H1 (cell line): ENCODE results near the gene VIPR2. TPM values are rescaled to one million over a fixed set of nuclear protein-coding genes. Genes with fewer than 3 reads are reported as not detected.

Experiments
- CTCF ChIA-PET: fragments of 300-600 bp; sonication (Branson Sonifier 250); formaldehyde crosslinking; loops from one replicate; lab custom pipeline; 2021; ENCODE audit not compliant: partially characterized antibody; lab: Charles Lee
- POLR2A ChIA-PET: fragments of 300-600 bp; sonication (Branson Sonifier 250); formaldehyde crosslinking; loops from one replicate; lab custom pipeline; 2021; ENCODE audit warnings: inconsistent platforms; ENCODE audit not compliant: partially characterized antibody; lab: Charles Lee
- DNase-seq, 2 experiments: peaks; one replicate each; pipeline versions ENCODE4 v3.0.0 to v3.0.0-alpha.2; 2010 to 2022; ENCODE audit warnings: low spot score in 2 of 2, low read depth in 1 of 2, mixed read lengths in 1 of 2
- FAIRE-seq: peaks from 2 replicates; lab custom pipeline; 2011; peaks lifted over from hg19 to GRCh38; lab: Jason Lieb, UNC
- H2AFZ ChIP-seq: 2 replicates; pipeline ENCODE4 v1.8.1; 2012; ENCODE audit warnings: low read length, inconsistent platforms
- H2AK5ac ChIP-seq: 2 replicates; pipeline ENCODE4 v1.6.1; 2013; ENCODE audit warnings: low read depth, low read length
- H2BK120ac ChIP-seq: replicated peaks from 2 replicates; pipeline ENCODE3; 2013; ENCODE audit warnings: low read depth, low read length, inconsistent platforms
- H2BK12ac ChIP-seq: 2 replicates; pipeline ENCODE4 v1.6.1; 2013; ENCODE audit warnings: low read depth, low read length
- H2BK15ac ChIP-seq: 2 replicates; pipeline ENCODE4 v1.6.1; 2013; ENCODE audit warnings: low read length
- H2BK20ac ChIP-seq: 2 replicates; pipeline ENCODE4 v1.6.1; 2013; ENCODE audit warnings: low read length
- H2BK5ac ChIP-seq: 2 replicates; pipeline ENCODE4 v1.6.1; 2013; ENCODE audit warnings: low read depth, low read length
- H3K14ac ChIP-seq: 2 replicates; pipeline ENCODE4 v1.6.1; 2013; ENCODE audit warnings: inconsistent platforms; ENCODE audit not compliant: insufficient read length
- H3K18ac ChIP-seq: 2 replicates; pipeline ENCODE4 v1.6.1; 2013; ENCODE audit warnings: low read length; ENCODE audit errors: extremely low read depth
- H3K23ac ChIP-seq: 2 replicates; pipeline ENCODE4 v1.6.1; 2013; ENCODE audit warnings: inconsistent platforms; ENCODE audit not compliant: insufficient read length
- H3K23me2 ChIP-seq: 2 replicates; pipeline ENCODE4 v1.6.1; 2013; ENCODE audit warnings: low read depth, low read length
- H3K27ac ChIP-seq: 2 replicates; pipeline ENCODE4 v1.6.1; 2011; ENCODE audit warnings: low read depth, low read length, inconsistent platforms
- H3K27me3 ChIP-seq, 4 experiments: replicated peaks in 1 of 4; 1 replicate in 1 of 4; 2 replicates in 3 of 4; pipeline versions ENCODE4 v1.6.1 to v1.8.1; 2011 to 2013; ENCODE audit warnings: low read length in 3 of 4, mild to moderate bottlenecking in 3 of 4, inconsistent platforms in 2 of 4, mixed read lengths in 2 of 4, moderate library complexity in 1 of 4; ENCODE audit not compliant: control insufficient read depth in 3 of 4, insufficient read depth in 3 of 4; ENCODE audit errors: extremely low read depth in 1 of 4
- H3K36me3 ChIP-seq, 4 experiments: 2 replicates each; pipeline versions ENCODE4 v1.6.1 to v1.8.1; 2011 to 2013; ENCODE audit warnings: mild to moderate bottlenecking in 4 of 4, low read length in 3 of 4, moderate library complexity in 2 of 4, control low read depth in 1 of 4, inconsistent platforms in 1 of 4; ENCODE audit not compliant: insufficient read depth in 4 of 4, control insufficient read depth in 2 of 4
- H3K4ac ChIP-seq: replicated peaks from 2 replicates; pipeline ENCODE3; 2013; ENCODE audit warnings: low read length, low read depth, mixed read lengths, inconsistent platforms; ENCODE audit not compliant: insufficient read length
- H3K4me1 ChIP-seq, 4 experiments: replicated peaks in 1 of 4; 1 replicate in 1 of 4; 2 replicates in 3 of 4; pipeline versions ENCODE4 v1.6.1 to v1.8.1; 2011 to 2013; ENCODE audit warnings: low read length in 3 of 4, inconsistent platforms in 2 of 4, mixed read lengths in 1 of 4; ENCODE audit not compliant: insufficient read depth in 4 of 4, control insufficient read depth in 3 of 4
- H3K4me2 ChIP-seq, 2 experiments: 2 replicates each; pipeline versions ENCODE4 v1.6.1 to v1.8.1; 2011 to 2013; ENCODE audit warnings: low read depth in 2 of 2, low read length in 2 of 2, control low read depth in 1 of 2, inconsistent platforms in 1 of 2, mild to moderate bottlenecking in 1 of 2; ENCODE audit not compliant: insufficient read depth in 1 of 2
- H3K4me3 ChIP-seq, 4 experiments: fragments of 200-600, 300-600 bp in 1 of 4; sonication (generic), shearing (Covaris generic), sonication (Bioruptor Twin) in 1 of 4; 2 replicates each; pipeline versions ENCODE4 v1.5.1 to v1.8.1; 2011 to 2016; ENCODE audit warnings: low read length in 4 of 4, low read depth in 3 of 4, control low read depth in 2 of 4, inconsistent platforms in 2 of 4, mild to moderate bottlenecking in 2 of 4, mixed read lengths in 1 of 4, moderate library complexity in 1 of 4; ENCODE audit not compliant: insufficient read depth in 2 of 4; ENCODE audit errors: extremely low read depth in 1 of 4
- H3K56ac ChIP-seq: replicated peaks from 2 replicates; pipeline ENCODE3; 2013; ENCODE audit warnings: low read depth, mild to moderate bottlenecking, mixed read lengths, low read length, inconsistent platforms; ENCODE audit not compliant: insufficient read length
- H3K79me1 ChIP-seq: 2 replicates; pipeline ENCODE4 v1.6.1; 2013; ENCODE audit warnings: low read depth, low read length, control low read depth
- H3K79me2 ChIP-seq, 2 experiments: 2 replicates each; pipeline versions ENCODE4 v1.6.1 to v1.8.1; 2012 to 2013; ENCODE audit warnings: low read length in 2 of 2, mild to moderate bottlenecking in 2 of 2, inconsistent platforms in 1 of 2; ENCODE audit not compliant: insufficient read depth in 2 of 2, control insufficient read depth in 1 of 2
- H3K9ac ChIP-seq, 4 experiments: replicated peaks in 1 of 4; 1 replicate in 1 of 4; 2 replicates in 3 of 4; pipeline versions ENCODE4 v1.6.1 to v1.8.1; 2011 to 2013; ENCODE audit warnings: low read depth in 3 of 4, low read length in 3 of 4, control low read depth in 2 of 4, mild to moderate bottlenecking in 2 of 4, moderate library complexity in 2 of 4, inconsistent platforms in 1 of 4; ENCODE audit errors: extremely low read depth in 1 of 4
- H3K9me3 ChIP-seq, 2 experiments: 2 replicates each; pipeline versions ENCODE4 v1.6.1 to v1.8.1; 2012 to 2013; ENCODE audit warnings: mild to moderate bottlenecking in 2 of 2, moderate library complexity in 2 of 2, control low read depth in 1 of 2, inconsistent platforms in 1 of 2, low read depth in 1 of 2, low read length in 1 of 2, mixed read lengths in 1 of 2; ENCODE audit not compliant: insufficient read depth in 2 of 2
- H4K20me1 ChIP-seq, 2 experiments: replicated peaks in 1 of 2; 2 replicates each; pipeline versions ENCODE3 to v1.8.1; 2011 to 2013; ENCODE audit warnings: inconsistent platforms in 2 of 2, low read length in 2 of 2, mild to moderate bottlenecking in 1 of 2; ENCODE audit not compliant: insufficient read depth in 2 of 2, control insufficient read depth in 1 of 2
- H4K5ac ChIP-seq: 2 replicates; pipeline ENCODE4 v1.6.1; 2013; ENCODE audit warnings: low read length, low read depth, mixed read lengths, inconsistent platforms; ENCODE audit not compliant: insufficient read length
- H4K8ac ChIP-seq: 2 replicates; pipeline ENCODE4 v1.8.0; 2013; ENCODE audit warnings: mild to moderate bottlenecking, moderate library complexity, low read length, inconsistent platforms; ENCODE audit not compliant: insufficient read depth; ENCODE audit errors: extremely low read depth
- H4K91ac ChIP-seq: replicated peaks from 2 replicates; pipeline ENCODE3; 2013; ENCODE audit warnings: low read length, mixed read lengths, inconsistent platforms; ENCODE audit not compliant: insufficient read length
- RXRA ChIP-seq: IDR thresholded peaks from 2 replicates; pipeline ENCODE4 v1.6.1; 2011; ENCODE audit warnings: low read depth, mild to moderate bottlenecking, low read length, moderate library complexity; ENCODE audit not compliant: insufficient read depth
- SIX5 ChIP-seq: IDR thresholded peaks from 2 replicates; pipeline ENCODE4 v1.6.1; 2011; ENCODE audit warnings: mild to moderate bottlenecking, low read depth, low read length
- WGBS, 2 experiments: shearing (Covaris generic) in 1 of 2; methylation state at CpG; one replicate each; pipeline versions ENCODE4 v1.1.6 to v1.1.7; 2013 to 2015; ENCODE audit warnings: low lambda C conversion rate in 2 of 2, mixed read lengths in 2 of 2, inconsistent platforms in 1 of 2, low coverage in 1 of 2, missing lambda C conversion rate in 1 of 2; ENCODE audit not compliant: insufficient replicate concordance in 2 of 2, insufficient coverage in 1 of 2, insufficient read length in 1 of 2; ENCODE audit errors: extremely low coverage in 1 of 2, missing lambda C conversion rate in 1 of 2; 5-methylcytosine and 5-hydroxymethylcytosine counted together
- polyA plus RNA-seq, 7 experiments: library from polyadenylated mRNA; depleted of rRNA in 3 of 7; stranded (reverse) in 5 of 7; unstranded in 2 of 7; fragments of >200 nt in 5 of 7; fragments of 200-250 nt in 2 of 7; gene quantifications; 1 replicate in 5 of 7; 2 replicates in 1 of 7; 4 replicates in 1 of 7; pipeline versions ENCODE4 v1.2.1 to v1.2.3, GENCODE V29; 2011 to 2013; ENCODE audit warnings: missing spikeins in 2 of 7, mixed read lengths in 2 of 7
- total RNA-seq: library from RNA; stranded (reverse); fragmentation: NEBNext Ultra II Directional; extraction: Animal tissue kit (Norgen Biotek cat#: 25700); gene quantifications from 2 replicates; pipeline ENCODE4 v1.2.1, GENCODE V29; 2021

The VIPR2 gene
- total and polyA plus RNA-seq, 2 of the 8 experiments (the other 6 are each of a cell fraction or from before 2014, with no cell fraction given), result 2.4 to 6.3 TPM

DNA sequence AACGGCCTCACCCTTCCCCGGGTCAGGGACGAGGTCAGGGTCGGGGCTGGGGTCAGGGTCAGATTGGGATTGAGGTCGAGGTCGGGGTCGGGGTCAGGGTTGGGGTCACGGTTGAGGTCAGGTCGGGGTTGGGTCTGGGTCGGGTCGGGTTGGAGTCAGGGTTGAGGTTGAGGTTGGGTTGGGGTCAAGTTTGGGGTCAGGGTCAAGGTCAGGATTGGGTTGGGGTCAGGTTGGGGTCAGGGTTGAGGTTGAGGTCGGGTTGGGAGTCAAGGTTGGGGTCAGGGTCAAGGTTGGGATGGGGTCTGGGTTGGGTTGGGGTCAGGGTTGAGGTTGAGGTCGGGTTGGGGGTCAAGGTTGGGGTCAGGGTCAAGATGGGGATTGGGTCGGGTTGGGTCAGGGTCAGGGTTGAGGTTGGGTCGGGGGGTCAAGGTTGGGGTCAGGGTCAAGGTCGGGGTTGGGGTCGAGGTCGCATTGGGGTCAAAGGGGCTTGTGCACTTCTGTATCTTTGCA lies 131.4 kb downstream of the VIPR2 start:
- H2AK5ac ChIP-seq, result 0 out of 2 replicates have a peak overlapping the region, but pooled peaks have one; percentile 24
- no peak overlapping the region for H3K27ac ChIP-seq
- no peak overlapping the region for H3K4me2 ChIP-seq
- H2BK12ac ChIP-seq, result no peak overlapping the region
- no peak for TF ChIP-seq SIX5
- TF ChIP-seq RXRA, result peak; percentile 69; the same call in 1 of the 2 replicates
- TF ChIP-seq, all 59 proteins: peak for 1
- Histone ChIP-seq H4K20me1 (no peaks in the 10 kb centered on the region), H3K56ac (no peak overlapping the region), H4K5ac (no peak overlapping the region), H3K79me1 (no peaks in the 10 kb centered on the region), H3K9me3 (no peaks in the 10 kb centered on the region; a peak in 1 of 4 replicates), H3K4me3 (no peak overlapping the region), H3K36me3 (no peaks in the 10 kb centered on the region), H2BK120ac (no peak overlapping the region), H3K79me2 (no peaks in the 10 kb centered on the region), H3K9ac (no peak overlapping the region), H2BK5ac (no peak overlapping the region), H3K14ac (no peak overlapping the region), H3K23me2 (peaks cover 5% of the 10 kb centered on the region; the same call in 1 of the 2 replicates), H2BK15ac (no peak overlapping the region), H2AFZ (no peak overlapping the region), H4K91ac (no peak overlapping the region), H3K4me1 (peaks cover 1 to 5% (median 3%) of the 10 kb centered on the region in 4 experiments; a peak in 3 of 7 replicates), H3K27me3 (no peaks in the 10 kb centered on the region), H3K4ac (no peak overlapping the region), H3K23ac (no peak overlapping the region), H2BK20ac (no peak overlapping the region), H3K18ac (no peak overlapping the region; the same call in 1 of the 2 replicates), H4K8ac (no peak overlapping the region)
- DNase-seq (no peak), FAIRE-seq (no peak)
- ChIA-PET POLR2A (no interaction called here), CTCF (no interaction called here)
- 96% methylated on average over 12 of the region's 18 CpGs; no CpG with 5 or more reads in 1 of the 2 experiments for WGBS, 2 experiments
